GM18520 (cell line): ENCODE data around the gene EBF4.

Experiments used
- ATAC-seq: cut with Tn5 transposase; IDR thresholded peaks from one replicate; pipeline ENCODE4 v1.9.1; 2021; ENCODE audit not compliant: unreplicated experiment

EBF4 gene

GRCh38 chr20:2692036-2692885 lies at the start of gene EBF4:
Gene EBF4 (plus strand): TSS chr20:2692780. CDS start chr20:2693646, 866 bp downstream.
- no peak for ATAC-seq

GRCh38 chr20:2643708-2644107 lies 48.9 kb upstream of the EBF4 start:
- no peak for ATAC-seq

GRCh38 chr20:2651772-2652723 lies 40.5 kb upstream of the EBF4 start, which contains the start of gene NOP56:
Gene NOP56 (plus strand): TSS chr20:2652632. CDS start chr20:2652661, 29 bp downstream.
- ATAC-seq, result peak; percentile 68

GRCh38 chr20:2652724-2653555 lies 39.6 kb upstream of the EBF4 start:
- peak; percentile 17 for ATAC-seq

- no peak for ATAC-seq
These were observed 38.8 kb upstream of the EBF4 start for GRCh38 chr20:2653556-2654383.

GRCh38 chr20:2654384-2654822 lies 38.2 kb upstream of the EBF4 start:
- no peak for ATAC-seq

- no peak for ATAC-seq
These were observed 37.7 kb upstream of the EBF4 start for GRCh38 chr20:2654831-2655230.

- no peak for ATAC-seq
These were observed 37.1 kb upstream of the EBF4 start for GRCh38 chr20:2655331-2656116.

- no peak for ATAC-seq
These were observed 36.0 kb upstream of the EBF4 start for GRCh38 chr20:2656471-2657117.

GRCh38 chr20:2657241-2657640 lies 35.3 kb upstream of the EBF4 start:
- ATAC-seq, result no peak

- ATAC-seq, result no peak
These were observed 34.9 kb upstream of the EBF4 start for GRCh38 chr20:2657674-2658073.

GRCh38 chr20:2658414-2659354 lies 33.9 kb upstream of the EBF4 start:
- ATAC-seq, result no peak

GRCh38 chr20:2659547-2659946 lies 33.0 kb upstream of the EBF4 start:
- no peak for ATAC-seq

- ATAC-seq, result no peak
These were observed 29.2 kb upstream of the EBF4 start for GRCh38 chr20:2663364-2663886.

- peak; percentile 59 for ATAC-seq
These were observed 28.5 kb upstream of the EBF4 start, which contains the start of gene IDH3B for GRCh38 chr20:2663887-2664719. Gene IDH3B (minus strand): TSS chr20:2664216. CDS start chr20:2664188, 28 bp downstream.

- no peak for ATAC-seq
These were observed 20.6 kb upstream of the EBF4 start for GRCh38 chr20:2671977-2672376.
